NCI-H526 treated with DMSO at 0.1 percent for 48 hours (cell line): ENCODE results near the gene OTOF.

ENCODE experiments used
- DNase-seq: peaks from one replicate; lab custom pipeline; 2025; lab: John Stamatoyannopoulos, UW

OTOF gene

GRCh38 chr2:26500406-26500805 lies 22.5 kb upstream of the OTOF start:
- no peak for DNase-seq

- no peak for DNase-seq
These were observed 17.9 kb upstream of the OTOF start for GRCh38 chr2:26495705-26496297.

- DNase-seq: no peak
These were observed 17.0 kb upstream of the OTOF start for GRCh38 chr2:26494891-26495290.

GRCh38 chr2:26494199-26494598 lies 16.3 kb upstream of the OTOF start:
- DNase-seq: no peak

GRCh38 chr2:26493566-26493965 lies 15.6 kb upstream of the OTOF start:
- DNase-seq: no peak

GRCh38 chr2:26492749-26493515 lies 15.0 kb upstream of the OTOF start:
- no peak for DNase-seq

GRCh38 chr2:26491563-26492167 lies 13.7 kb upstream of the OTOF start:
- no peak for DNase-seq

GRCh38 chr2:26489213-26489850 lies 11.4 kb upstream of the OTOF start:
- DNase-seq: no peak

GRCh38 chr2:26488463-26489212 lies 10.7 kb upstream of the OTOF start:
- no peak for DNase-seq

GRCh38 chr2:26487192-26487591 lies 9.3 kb upstream of the OTOF start:
- no peak for DNase-seq

GRCh38 chr2:26486789-26487188 lies 8.9 kb upstream of the OTOF start:
- no peak for DNase-seq

- DNase-seq: no peak
These were observed 7.9 kb upstream of the OTOF start for GRCh38 chr2:26485725-26486418.

GRCh38 chr2:26485099-26485498 lies 7.2 kb upstream of the OTOF start:
- no peak for DNase-seq

GRCh38 chr2:26484579-26484978 lies 6.7 kb upstream of the OTOF start:
- DNase-seq: no peak

GRCh38 chr2:26483957-26484565 lies 6.1 kb upstream of the OTOF start:
- DNase-seq: no peak

GRCh38 chr2:26483516-26483915 lies 5.6 kb upstream of the OTOF start:
- no peak for DNase-seq

- DNase-seq: no peak
These were observed 5.1 kb upstream of the OTOF start for GRCh38 chr2:26483027-26483326.

GRCh38 chr2:26482211-26483026 lies 4.5 kb upstream of the OTOF start:
- no peak for DNase-seq

- no peak for DNase-seq
These were observed 3.8 kb upstream of the OTOF start for GRCh38 chr2:26481706-26482105.
